HG03354 (cell line): ENCODE data around the gene NAA15.
A peak's percentile ranks its signal among the peaks of the same experiment; 100 is the strongest.
"Not testable (repeated sequence)": the region's sequence is repeated elsewhere in the genome, so short reads cannot be mapped to it uniquely, and the experiment has no call there.

ENCODE experiments used
- ATAC-seq: cut with Tn5 transposase; IDR thresholded peaks from one replicate; pipeline ENCODE4 v1.9.1; 2021; ENCODE audit warnings: mild to moderate bottlenecking; ENCODE audit not compliant: unreplicated experiment, poor library complexity, severe bottlenecking

Gene NAA15

DNA sequence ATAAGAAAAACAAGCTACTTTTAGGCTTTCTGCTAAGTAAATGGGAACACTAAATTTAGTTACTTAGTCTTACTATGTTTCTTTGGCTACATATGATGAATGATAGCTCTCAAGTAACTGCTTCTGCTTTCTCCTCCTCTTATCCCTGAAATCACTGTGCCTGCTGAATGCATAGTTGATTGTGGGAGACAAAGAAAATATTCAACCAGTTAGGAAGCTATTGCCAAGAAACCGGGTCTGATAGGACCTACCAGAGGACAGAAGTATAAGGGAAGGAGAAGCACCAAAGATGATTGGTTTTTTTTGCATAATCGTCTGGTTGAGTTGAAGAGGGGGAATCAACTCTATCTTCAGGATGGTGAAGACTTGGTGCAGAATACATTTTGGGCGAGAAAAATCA is 29.0 kb downstream of the NAA15 start:
- no peak for ATAC-seq

- ATAC-seq = no peak
Measured at GRCh38 chr4:139331185-139331584, 29.9 kb downstream of the NAA15 start.

DNA sequence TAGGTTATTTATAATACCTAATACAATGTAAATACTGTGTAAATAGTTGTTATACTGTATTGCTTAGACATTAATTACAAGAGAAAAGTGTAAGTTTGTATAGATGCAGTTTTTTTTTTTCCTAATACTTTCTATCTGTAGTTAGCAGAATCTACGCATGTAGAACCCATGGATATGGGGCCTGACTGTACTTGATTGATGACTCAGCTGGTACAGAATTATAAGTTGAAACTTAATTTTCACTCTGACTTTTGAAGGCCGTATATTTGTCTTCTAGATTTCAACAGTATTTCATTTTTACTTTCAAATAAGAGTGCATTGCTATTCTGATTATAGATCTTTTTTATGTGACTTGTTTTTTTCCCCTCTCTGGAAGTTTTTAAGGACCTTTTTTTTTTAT is 31.7 kb downstream of the NAA15 start:
- ATAC-seq = no peak

DNA sequence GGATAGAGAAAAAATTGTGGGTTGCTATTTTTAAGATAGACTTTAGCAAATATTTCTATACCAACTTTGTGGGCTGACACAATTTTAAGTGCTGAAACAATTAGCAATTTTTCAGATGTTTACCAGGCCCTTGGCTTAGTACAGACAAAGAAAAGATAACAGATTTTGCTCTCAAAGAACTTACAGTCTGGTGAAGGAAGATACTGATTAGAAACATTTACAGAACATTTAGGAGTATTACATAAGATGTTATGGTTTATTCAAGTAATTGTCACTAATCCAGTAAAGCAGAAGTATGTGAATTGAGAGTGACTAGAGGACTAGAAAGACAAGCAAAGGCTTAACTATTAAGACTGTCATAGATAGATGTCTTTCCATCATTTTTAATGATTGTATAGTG is 36.3 kb downstream of the NAA15 start:
- no peak for ATAC-seq

DNA sequence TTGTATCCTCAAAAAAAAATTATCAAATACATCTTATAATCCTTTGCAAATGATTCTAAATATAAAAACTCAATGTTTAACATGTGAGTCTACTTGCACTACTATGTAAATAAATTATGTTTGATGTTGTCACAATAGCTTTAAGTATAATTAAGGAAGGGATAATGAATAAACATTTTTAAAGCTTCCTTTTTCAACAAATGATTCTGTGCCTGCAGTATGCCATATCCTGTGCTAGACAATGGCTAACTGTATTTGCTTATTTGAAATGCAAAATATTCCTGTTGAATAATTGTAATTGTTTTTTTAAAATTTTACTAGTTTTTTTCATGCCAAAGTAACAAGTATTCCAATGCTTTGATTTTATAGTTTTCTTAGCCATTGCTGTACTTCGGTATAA is 60.0 kb downstream of the NAA15 start:
- no peak for ATAC-seq

GRCh38 chr4:139367421-139368090 is 66.3 kb downstream of the NAA15 start:
- ATAC-seq = no peak

GRCh38 chr4:139368998-139369397 is 67.7 kb downstream of the NAA15 start:
- ATAC-seq = no peak

GRCh38 chr4:139374251-139374650 is 72.9 kb downstream of the NAA15 start:
- no peak for ATAC-seq

GRCh38 chr4:139386421-139386820 is 85.1 kb downstream of the NAA15 start:
- ATAC-seq = no peak

GRCh38 chr4:139389102-139389501 is 87.8 kb downstream of the NAA15 start:
- ATAC-seq = no peak

DNA sequence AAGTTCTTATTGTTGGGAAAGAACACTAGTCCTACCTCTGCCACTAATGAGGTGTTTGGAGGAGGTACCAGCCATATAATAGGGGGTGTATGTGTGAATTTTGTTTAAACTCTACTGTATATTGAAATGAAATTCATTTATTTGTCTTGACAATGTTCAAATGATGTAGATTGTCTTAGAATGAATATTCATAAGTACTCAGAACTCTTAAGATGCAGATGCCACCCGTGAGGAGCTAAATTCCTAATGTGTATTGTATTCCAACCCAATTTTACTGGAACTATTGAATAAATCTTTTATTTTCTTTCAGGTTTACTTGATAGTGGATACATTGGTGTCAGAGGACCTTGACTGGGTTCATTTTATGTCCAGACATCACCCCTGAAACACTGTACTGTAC is 88.7 kb downstream of the NAA15 start:
- no peak for ATAC-seq

DNA sequence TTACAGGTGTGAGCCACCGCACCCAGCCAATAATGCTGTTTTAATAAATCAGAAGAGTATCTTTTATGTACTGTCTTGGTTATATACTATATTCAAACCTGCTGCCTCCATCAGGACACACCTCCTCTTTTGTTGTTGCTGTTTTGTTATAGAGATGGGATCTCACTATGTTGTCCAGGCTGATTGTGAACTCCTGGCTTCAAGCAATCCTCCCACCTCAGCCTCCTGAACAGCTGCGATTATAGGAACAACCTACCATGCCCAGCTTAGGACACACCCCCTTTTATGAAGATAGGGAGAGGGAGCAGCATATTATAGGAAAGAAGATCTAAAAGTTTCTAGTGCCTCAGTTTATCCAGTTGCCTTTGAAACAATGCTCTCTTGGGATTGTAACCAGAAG is 90.4 kb downstream of the NAA15 start:
- no peak for ATAC-seq

DNA sequence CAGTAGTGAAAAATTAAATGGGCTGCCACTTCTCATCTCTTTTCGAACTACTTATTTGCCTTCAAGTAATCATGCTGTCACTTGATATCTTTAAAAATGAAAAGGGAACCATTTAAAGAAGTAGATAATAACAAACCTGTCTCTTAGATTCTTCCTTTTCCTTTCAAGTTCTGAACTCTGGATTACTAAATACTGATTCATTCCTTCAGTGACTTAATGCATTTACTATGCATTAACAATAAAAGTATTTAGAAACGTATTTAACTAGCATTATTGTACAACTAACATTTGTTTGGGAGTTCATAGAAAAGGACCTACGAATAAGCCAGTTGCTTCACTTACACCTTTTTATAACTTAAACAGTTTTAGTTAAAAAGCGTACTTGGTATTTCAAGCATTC is 91.5 kb downstream of the NAA15 start:
- ATAC-seq = no peak

GRCh38 chr4:139401368-139401767 is 100.1 kb downstream of the NAA15 start:
- ATAC-seq = no peak

- ATAC-seq = no peak
Measured at GRCh38 chr4:139402436-139402835, 101.1 kb downstream of the NAA15 start.

GRCh38 chr4:139403462-139403861 is 102.2 kb downstream of the NAA15 start:
- no peak for ATAC-seq

GRCh38 chr4:139410312-139410711 is 109.0 kb downstream of the NAA15 start:
- ATAC-seq = no peak

DNA sequence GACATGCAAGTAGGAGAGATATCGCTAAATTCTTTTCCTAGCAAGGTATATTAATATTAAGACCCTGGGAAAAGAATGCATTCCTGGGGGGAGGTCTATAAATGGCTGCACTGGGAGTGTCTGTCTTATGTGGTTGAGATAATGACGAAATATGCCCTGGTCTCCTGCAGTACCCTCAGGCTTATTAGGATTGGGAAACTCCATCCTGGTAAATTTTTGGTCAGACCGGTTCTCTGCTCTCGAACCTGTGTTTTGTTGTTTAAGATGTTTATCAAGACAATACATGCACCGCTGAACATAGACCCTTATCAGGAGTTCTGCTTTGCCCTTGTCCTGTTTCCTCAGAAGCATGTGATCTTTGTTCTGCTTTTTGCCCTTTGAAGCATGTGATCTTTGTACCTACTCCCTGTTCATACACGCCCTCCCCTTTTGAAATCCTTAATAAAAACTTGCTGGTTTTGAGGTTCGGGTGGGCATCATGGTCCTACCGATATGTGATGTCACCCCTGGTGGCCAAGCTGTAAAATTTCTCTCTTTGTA is 113.4 kb downstream of the NAA15 start:
- ATAC-seq = not testable (repeated sequence)

DNA sequence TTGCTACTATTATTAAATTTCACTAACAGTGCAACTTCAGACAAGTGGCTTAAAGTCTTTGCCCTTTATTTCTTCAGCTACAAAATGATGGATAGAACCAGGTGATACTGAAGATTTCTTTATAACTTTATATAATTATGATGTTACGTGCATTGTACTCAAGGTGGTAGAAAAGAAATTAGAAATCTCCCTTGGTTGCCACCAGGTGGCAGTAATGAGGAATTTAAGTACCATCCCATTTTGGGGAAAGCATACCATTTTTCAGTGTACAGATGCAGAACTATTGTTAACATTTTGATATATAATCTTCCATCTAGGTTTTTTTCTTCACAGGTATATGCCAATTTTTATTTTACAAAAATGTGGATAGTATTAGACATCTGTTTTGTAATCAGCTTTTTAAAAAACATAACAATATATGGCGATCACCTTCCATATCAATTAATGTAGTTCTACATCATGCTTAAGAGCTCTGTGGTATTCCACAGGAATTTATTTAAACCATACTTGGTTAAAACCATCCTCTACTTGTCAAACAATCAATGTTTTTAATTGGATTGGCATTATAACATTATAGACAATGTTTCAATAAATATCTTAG is 114.9 kb downstream of the NAA15 start:
- ATAC-seq = no peak

DNA sequence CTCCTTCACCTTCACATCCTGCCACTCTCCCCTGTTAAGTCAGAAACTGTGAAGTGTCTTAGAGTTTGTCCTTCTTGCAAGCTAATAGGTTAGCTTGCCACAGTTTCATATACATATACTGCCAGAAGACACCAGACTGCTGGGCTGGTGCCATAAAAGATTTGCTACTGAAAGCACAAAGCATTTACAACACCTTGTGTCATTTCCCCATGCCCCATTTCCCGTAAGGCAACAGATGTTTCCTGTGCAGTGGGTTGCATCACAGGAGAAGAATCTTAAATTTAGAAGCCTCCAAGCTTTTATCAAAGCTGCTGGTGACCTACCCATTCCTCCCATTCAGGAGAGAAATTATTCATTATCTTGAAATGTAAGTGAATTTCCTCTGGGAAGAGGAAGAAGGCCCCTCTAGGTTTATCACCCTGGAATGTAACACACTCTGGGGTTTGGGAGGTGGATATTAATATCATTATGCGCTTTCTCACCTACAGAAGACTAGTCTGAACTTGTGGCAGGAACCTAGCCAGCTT is 118.1 kb downstream of the NAA15 start:
- peak; percentile 85 for ATAC-seq

DNA sequence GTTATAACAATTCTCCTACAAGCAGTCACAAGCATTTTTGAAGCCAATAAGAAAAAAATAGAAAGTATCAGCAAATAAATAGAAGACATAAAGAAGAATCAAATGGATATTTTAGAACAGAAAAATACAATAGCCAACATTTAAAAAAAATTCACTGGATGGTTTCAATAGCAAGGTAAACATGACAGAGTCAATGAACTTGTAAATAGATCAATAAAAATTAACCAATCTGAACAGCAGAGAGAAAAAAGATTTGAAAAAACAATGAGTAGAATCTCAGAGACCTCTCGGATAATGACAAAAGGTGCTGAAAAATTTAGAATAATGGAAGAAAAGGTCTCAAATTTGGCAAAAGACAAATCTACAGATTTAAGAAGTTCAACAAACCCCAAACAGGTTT is 119.3 kb downstream of the NAA15 start:
- ATAC-seq = no peak
